ENCODE data around the gene IFT22.

GRCh38 chr7:101330011-101330484, 8.4 kb upstream of the IFT22 start:
- TF ChIP-seq CTCF (IDR thresholded peaks at IDR 0.05; ENCODE audit: borderline replicate concordance, extremely low read depth, low read length, poor library complexity, severe bottlenecking), result no peak
- TF ChIP-seq EZH2 (IDR thresholded peaks at IDR 0.05; ENCODE audit: borderline replicate concordance, low read depth, low read length, severe bottlenecking), result no peak

Data from DND-41 (cell line).